HEK293T (cell line): ENCODE results near the gene MYO16.

ENCODE experiments used
- FOXA1 ChIP-seq: fragments of 450-650 bp; IDR thresholded peaks from 2 replicates; pipeline ENCODE4 v1.6.1; 2016; ENCODE audit warnings: mild to moderate bottlenecking
- HDGF ChIP-seq: fragments of 450-650 bp; IDR thresholded peaks from 2 replicates; pipeline ENCODE4 v1.6.1; 2017; ENCODE audit warnings: antibody characterized with exemption, borderline replicate concordance
- SP1 ChIP-seq: fragments of 450-650 bp; IDR thresholded peaks from 2 replicates; pipeline ENCODE4 v1.6.1; 2017

DNA sequence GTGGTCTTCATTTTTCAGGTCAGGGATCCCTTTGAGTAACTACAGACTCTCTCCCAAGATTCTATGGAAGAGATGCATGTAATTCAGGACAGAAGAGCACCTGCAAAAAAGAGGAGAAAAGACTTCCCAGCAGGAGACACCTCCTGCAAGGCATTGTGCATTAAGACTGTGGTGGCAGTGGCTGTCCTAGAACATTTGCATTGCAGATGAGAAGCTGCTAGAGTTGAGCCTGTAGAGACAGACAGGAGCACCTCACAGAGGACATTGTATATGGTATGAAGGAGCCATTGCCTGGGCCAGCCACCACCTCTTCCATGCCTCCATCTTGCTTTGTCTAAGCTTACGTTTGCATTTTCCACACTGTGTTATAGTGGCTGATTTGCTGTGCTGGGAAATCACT is 11.2 kb upstream of the MYO16 start:
- no peak for TF ChIP-seq HDGF
- no peak for TF ChIP-seq FOXA1
- TF ChIP-seq SP1 = no peak
